Astrocyte (in vitro differentiated cells and primary cell): ENCODE results near the gene SLC17A5. TPM values are rescaled to one million over a fixed set of nuclear protein-coding genes. Genes with fewer than 3 reads are reported as not detected.
A peak's percentile ranks its signal among the peaks of the same experiment; 100 is the strongest.
"Not testable (repeated sequence)": the region's sequence is repeated elsewhere in the genome, so short reads cannot be mapped to it uniquely, and the experiment has no call there.

Experiments
- DNase-seq: peaks from one replicate; pipeline ENCODE4 v3.0.0-alpha.2; 2010; ENCODE audit warnings: low read depth
- FAIRE-seq: peaks from 2 replicates; lab custom pipeline; 2011; peaks lifted over from hg19 to GRCh38; lab: Jason Lieb, UNC
- H2AFZ ChIP-seq: 2 replicates; pipeline ENCODE4 v1.6.0; 2012; ENCODE audit warnings: low read depth, low read length, inconsistent platforms
- H3K27ac ChIP-seq: 2 replicates; pipeline ENCODE4 v1.5.1; 2011; ENCODE audit warnings: low read depth, low read length, inconsistent platforms
- H3K27me3 ChIP-seq: 2 replicates; pipeline ENCODE4 v1.6.0; 2011; ENCODE audit warnings: low read length, inconsistent platforms; ENCODE audit not compliant: insufficient read depth
- H3K36me3 ChIP-seq: 2 replicates; pipeline ENCODE4 v1.5.1; 2011; ENCODE audit warnings: low read length, inconsistent platforms; ENCODE audit not compliant: insufficient read depth
- H3K4me1 ChIP-seq: 2 replicates; pipeline ENCODE4 v1.5.1; 2011; ENCODE audit warnings: low read length, inconsistent platforms; ENCODE audit not compliant: insufficient read depth
- H3K4me2 ChIP-seq: 2 replicates; pipeline ENCODE4 v1.6.0; 2012; ENCODE audit warnings: low read length, inconsistent platforms
- H3K4me3 ChIP-seq: 2 replicates; pipeline ENCODE4 v1.5.1; 2011; ENCODE audit warnings: low read depth, mild to moderate bottlenecking, low read length, inconsistent platforms; ENCODE audit not compliant: insufficient read depth
- H3K79me2 ChIP-seq: 2 replicates; pipeline ENCODE4 v1.6.0; 2012; ENCODE audit warnings: mild to moderate bottlenecking, low read length, inconsistent platforms; ENCODE audit not compliant: insufficient read depth
- H3K9ac ChIP-seq: 2 replicates; pipeline ENCODE4 v1.6.0; 2012; ENCODE audit warnings: mild to moderate bottlenecking, low read length, inconsistent platforms
- H3K9me3 ChIP-seq: 2 replicates; pipeline ENCODE4 v1.5.1; 2012; ENCODE audit warnings: low read depth, mild to moderate bottlenecking, low read length, inconsistent platforms; ENCODE audit not compliant: insufficient read depth
- H4K20me1 ChIP-seq: 2 replicates; pipeline ENCODE4 v1.6.0; 2012; ENCODE audit warnings: low read length, inconsistent platforms; ENCODE audit not compliant: insufficient read depth
- H3K27ac Mint-ChIP-seq: one replicate; pipeline ENCODE4 v1.8.0; 2021; ENCODE audit warnings: mild to moderate bottlenecking, mixed read lengths; ENCODE audit not compliant: unreplicated experiment
- H3K27me3 Mint-ChIP-seq: one replicate; pipeline ENCODE4 v1.8.0; 2021; ENCODE audit warnings: low read depth, mixed read lengths; ENCODE audit not compliant: unreplicated experiment
- H3K36me3 Mint-ChIP-seq: one replicate; pipeline ENCODE4 v1.8.0; 2021; ENCODE audit warnings: low read depth, mixed read lengths; ENCODE audit not compliant: unreplicated experiment
- H3K4me1 Mint-ChIP-seq: one replicate; pipeline ENCODE4 v1.8.0; 2021; ENCODE audit warnings: low read depth, mixed read lengths; ENCODE audit not compliant: unreplicated experiment
- H3K4me3 Mint-ChIP-seq: one replicate; pipeline ENCODE4 v1.8.0; 2021; ENCODE audit warnings: mild to moderate bottlenecking, moderate library complexity, mixed read lengths; ENCODE audit not compliant: unreplicated experiment
- H3K9me3 Mint-ChIP-seq: one replicate; pipeline ENCODE4 v1.8.0; 2021; ENCODE audit warnings: mild to moderate bottlenecking, mixed read lengths; ENCODE audit not compliant: unreplicated experiment
- EZH2 ChIP-seq: IDR thresholded peaks from 2 replicates; pipeline ENCODE4 v1.6.1; 2012; ENCODE audit warnings: mild to moderate bottlenecking, low read length, inconsistent platforms; ENCODE audit not compliant: insufficient read depth
- total RNA-seq: library from RNA; stranded (reverse); gene quantifications from 2 replicates; pipeline ENCODE4 v1.2.1, GENCODE V29; 2021
- TF ChIP-seq, protein P1 (sequence below): IDR thresholded peaks from 2 replicates; pipeline ENCODE4 v1.5.1; 2011; ENCODE audit warnings: low read depth, mild to moderate bottlenecking, inconsistent platforms, low read length, moderate library complexity; ENCODE audit not compliant: insufficient read depth

The SLC17A5 gene
- total RNA-seq, 1 donor from 2014 or later: 25.5 TPM

DNA sequence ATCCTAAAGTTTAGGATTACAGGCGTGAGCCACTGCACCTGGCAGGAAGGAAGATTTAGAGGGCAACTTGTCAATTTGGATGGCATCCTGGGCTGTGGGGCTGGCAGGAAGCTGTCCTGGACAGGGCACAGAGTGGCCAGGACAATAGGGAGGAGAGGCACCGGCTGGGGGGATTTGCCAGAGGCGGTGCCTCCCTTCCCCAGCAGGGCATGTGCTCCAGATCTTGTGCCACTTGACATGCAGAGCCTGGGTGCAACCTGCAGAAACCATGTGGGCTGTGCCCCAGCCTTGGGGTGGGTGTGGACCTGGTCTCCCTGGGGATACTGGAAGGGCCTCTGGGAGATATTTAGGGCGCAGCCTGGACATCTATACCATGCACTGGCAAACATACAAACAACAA is 74.4 kb downstream of the SLC17A5 start:
- Histone ChIP-seq H3K4me2 (peak overlapping the region; percentile 64), H3K4me1 (peaks cover 23% of the 10 kb centered on the region), H3K9ac (peak overlapping the region; percentile 92), H3K36me3 (no peaks in the 10 kb centered on the region), H2AFZ (no peak overlapping the region), H4K20me1 (no peaks in the 10 kb centered on the region), H3K4me3 (no peak overlapping the region), H3K9me3 (no peaks in the 10 kb centered on the region), H3K27ac (peak overlapping the region; percentile 99), H3K27me3 (no peaks in the 10 kb centered on the region), H3K79me2 (no peaks in the 10 kb centered on the region)
- DNase-seq (no peak), FAIRE-seq (no peak)
- peak overlapping the region; percentile 40 for H3K4me3 Mint-ChIP-seq
- TF ChIP-seq, protein P1, sequence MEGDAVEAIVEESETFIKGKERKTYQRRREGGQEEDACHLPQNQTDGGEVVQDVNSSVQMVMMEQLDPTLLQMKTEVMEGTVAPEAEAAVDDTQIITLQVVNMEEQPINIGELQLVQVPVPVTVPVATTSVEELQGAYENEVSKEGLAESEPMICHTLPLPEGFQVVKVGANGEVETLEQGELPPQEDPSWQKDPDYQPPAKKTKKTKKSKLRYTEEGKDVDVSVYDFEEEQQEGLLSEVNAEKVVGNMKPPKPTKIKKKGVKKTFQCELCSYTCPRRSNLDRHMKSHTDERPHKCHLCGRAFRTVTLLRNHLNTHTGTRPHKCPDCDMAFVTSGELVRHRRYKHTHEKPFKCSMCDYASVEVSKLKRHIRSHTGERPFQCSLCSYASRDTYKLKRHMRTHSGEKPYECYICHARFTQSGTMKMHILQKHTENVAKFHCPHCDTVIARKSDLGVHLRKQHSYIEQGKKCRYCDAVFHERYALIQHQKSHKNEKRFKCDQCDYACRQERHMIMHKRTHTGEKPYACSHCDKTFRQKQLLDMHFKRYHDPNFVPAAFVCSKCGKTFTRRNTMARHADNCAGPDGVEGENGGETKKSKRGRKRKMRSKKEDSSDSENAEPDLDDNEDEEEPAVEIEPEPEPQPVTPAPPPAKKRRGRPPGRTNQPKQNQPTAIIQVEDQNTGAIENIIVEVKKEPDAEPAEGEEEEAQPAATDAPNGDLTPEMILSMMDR: no peak
- no peak for TF ChIP-seq EZH2
- peaks cover 4% of the 10 kb centered on the region for H3K9me3 Mint-ChIP-seq
- peaks cover 24% of the 10 kb centered on the region for H3K4me1 Mint-ChIP-seq
- H3K27ac Mint-ChIP-seq: peak overlapping the region; percentile 99
- peaks cover 2% of the 10 kb centered on the region for H3K36me3 Mint-ChIP-seq
- no peaks in the 10 kb centered on the region for H3K27me3 Mint-ChIP-seq

GRCh38 chr6:73577676-73578075 is 76.1 kb downstream of the SLC17A5 start:
- peak overlapping the region; percentile 43 for H2AFZ ChIP-seq
- no peaks in the 10 kb centered on the region for H3K9me3 ChIP-seq
- H3K4me3 ChIP-seq: no peak overlapping the region
- FAIRE-seq (no peak), DNase-seq (no peak)
- H4K20me1 ChIP-seq: no peaks in the 10 kb centered on the region
- H3K9ac ChIP-seq: peak overlapping the region; percentile 33
- no peaks in the 10 kb centered on the region for H3K27me3 ChIP-seq
- H3K79me2 ChIP-seq: no peaks in the 10 kb centered on the region
- H3K9me3 Mint-ChIP-seq: peaks cover 4% of the 10 kb centered on the region
- no peak overlapping the region for H3K4me3 Mint-ChIP-seq
- H3K4me1 ChIP-seq: peaks cover 23% of the 10 kb centered on the region
- H3K36me3 Mint-ChIP-seq: peaks cover 2% of the 10 kb centered on the region
- TF ChIP-seq EZH2: no peak
- TF ChIP-seq, protein P1: no peak
- H3K4me1 Mint-ChIP-seq: peaks cover 24% of the 10 kb centered on the region
- H3K4me2 ChIP-seq: no peak overlapping the region
- no peak overlapping the region for H3K27ac ChIP-seq
- no peaks in the 10 kb centered on the region for H3K27me3 Mint-ChIP-seq
- no peaks in the 10 kb centered on the region for H3K36me3 ChIP-seq
- peak overlapping the region; percentile 69 for H3K27ac Mint-ChIP-seq

DNA sequence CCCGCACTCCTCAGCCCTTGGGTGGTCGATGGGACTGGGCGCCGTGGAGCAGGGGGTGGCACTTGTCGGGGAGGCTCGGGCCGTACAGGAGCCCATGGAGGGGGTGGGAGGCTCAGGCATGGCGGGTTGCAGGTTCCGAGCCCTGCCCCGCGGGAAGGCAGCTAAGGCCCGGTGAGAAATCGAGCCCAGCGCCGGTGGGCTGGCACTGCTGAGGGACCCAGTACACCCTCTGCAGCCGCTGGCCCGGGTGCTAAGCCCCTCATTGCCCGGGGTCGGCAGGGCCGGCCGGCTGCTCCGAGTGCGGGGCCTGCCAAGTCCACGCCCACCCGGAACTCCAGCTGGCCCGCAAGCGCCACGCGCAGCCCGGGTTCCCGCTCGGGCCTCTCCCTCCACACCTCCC is 81.3 kb downstream of the SLC17A5 start:
- DNase-seq: not testable (repeated sequence)

DNA sequence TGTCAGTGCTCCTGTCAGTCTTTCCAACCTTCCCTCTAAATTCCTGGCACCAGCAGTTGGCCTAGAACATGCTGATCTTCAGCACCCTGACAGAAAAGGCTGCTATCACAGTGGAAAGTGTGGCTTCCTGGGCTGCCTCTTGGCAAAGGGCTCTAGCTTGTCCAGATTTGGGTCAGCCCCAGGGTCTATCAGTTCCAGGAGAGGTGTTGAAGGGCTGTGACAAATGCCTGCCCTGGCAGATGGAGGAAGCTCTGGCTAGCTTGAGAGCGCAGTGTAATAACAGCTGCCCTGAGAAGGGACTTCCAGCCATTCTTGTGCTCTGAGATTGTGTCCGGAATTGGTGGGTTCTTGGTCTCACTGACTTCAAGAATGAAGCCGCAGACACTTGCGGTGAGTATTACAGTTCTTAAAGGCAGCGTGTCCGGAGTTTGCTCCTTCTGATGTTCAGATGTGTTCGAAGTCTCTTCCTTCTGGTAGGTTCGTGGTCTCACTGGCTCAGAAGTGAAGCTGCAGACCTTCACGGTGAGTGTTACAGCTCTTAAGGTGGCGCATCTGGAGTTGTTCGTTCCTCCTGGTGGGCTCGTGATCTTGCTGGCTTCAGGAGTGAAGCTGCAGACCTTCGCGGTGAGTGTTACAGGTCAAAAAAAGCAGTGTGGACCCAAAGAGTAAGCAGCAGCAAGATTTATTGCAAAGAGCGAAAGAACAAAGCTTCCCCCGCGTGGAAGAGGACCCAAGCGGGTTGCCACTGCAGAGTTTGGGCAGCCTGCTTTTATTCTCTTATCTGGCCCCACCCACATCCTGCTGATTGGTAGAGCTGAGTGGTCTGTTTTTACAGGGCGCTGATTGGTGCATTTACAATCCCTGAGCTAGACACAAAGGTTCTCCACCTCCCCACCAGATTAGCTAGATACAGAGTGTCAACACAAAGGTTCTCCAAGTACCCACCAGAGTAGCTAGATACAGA is 82.3 kb downstream of the SLC17A5 start:
- not testable (repeated sequence) for H2AFZ ChIP-seq, DNase-seq, H3K9ac ChIP-seq, H3K27ac Mint-ChIP-seq, H3K4me2 ChIP-seq, H3K27ac ChIP-seq, H3K4me3 ChIP-seq, H3K4me1 ChIP-seq, H3K27me3 Mint-ChIP-seq, H4K20me1 ChIP-seq, H3K27me3 ChIP-seq, H3K36me3 ChIP-seq, H3K79me2 ChIP-seq, H3K9me3 Mint-ChIP-seq, H3K4me3 Mint-ChIP-seq, FAIRE-seq, H3K9me3 ChIP-seq, H3K36me3 Mint-ChIP-seq
- peaks cover 13% of the 10 kb centered on the region for H3K4me1 Mint-ChIP-seq

More for the DNA sequence above, 81.3 kb downstream of the SLC17A5 start:
- H3K4me3 ChIP-seq, H3K36me3 Mint-ChIP-seq, H4K20me1 ChIP-seq, H3K9me3 ChIP-seq, H2AFZ ChIP-seq, H3K4me3 Mint-ChIP-seq, H3K9me3 Mint-ChIP-seq, FAIRE-seq, H3K27ac ChIP-seq, H3K9ac ChIP-seq, H3K27ac Mint-ChIP-seq, H3K27me3 Mint-ChIP-seq, H3K79me2 ChIP-seq, H3K4me1 ChIP-seq, H3K27me3 ChIP-seq, H3K4me1 Mint-ChIP-seq, H3K36me3 ChIP-seq, H3K4me2 ChIP-seq: not testable (repeated sequence)
